Thyroid gland (tissue), 4 donors: ENCODE data around the gene CYB561D1.

Source experiments
- CTCF ChIP-seq, 6 experiments: fragments of 200-600 bp in 3 of 6; fragments of 450-650 bp in 3 of 6; sonication (generic) in 3 of 6; IDR thresholded peaks; one replicate each; pipeline ENCODE4 v1.5.1; 2016 to 2019; ENCODE audit warnings: antibody characterized with exemption in 6 of 6, mild to moderate bottlenecking in 2 of 6, inconsistent platforms in 1 of 6, moderate library complexity in 1 of 6
- POLR2A ChIP-seq, 2 donors: fragments of 450-650 bp; IDR thresholded peaks; one replicate each; pipeline ENCODE4 v1.6.1; 2017; ENCODE audit warnings: antibody characterized with exemption in 2 of 2, mild to moderate bottlenecking in 2 of 2, moderate library complexity in 1 of 2

GRCh38 chr1:109490029-109490933, 3.6 kb upstream of the CYB561D1 start:
- no peak for TF ChIP-seq POLR2A (IDR thresholded peaks at IDR 0.05)
- TF ChIP-seq CTCF (IDR thresholded peaks at IDR 0.05), result peak; percentile 41 to 82 (median 64)
